Measurements from ENCODE around the gene MIB1. TPM values are rescaled to one million over a fixed set of nuclear protein-coding genes. Genes with fewer than 3 reads are reported as not detected.

Gene MIB1
- total and polyA plus RNA-seq, 2 donors = 14.0 to 103 TPM

DNA sequence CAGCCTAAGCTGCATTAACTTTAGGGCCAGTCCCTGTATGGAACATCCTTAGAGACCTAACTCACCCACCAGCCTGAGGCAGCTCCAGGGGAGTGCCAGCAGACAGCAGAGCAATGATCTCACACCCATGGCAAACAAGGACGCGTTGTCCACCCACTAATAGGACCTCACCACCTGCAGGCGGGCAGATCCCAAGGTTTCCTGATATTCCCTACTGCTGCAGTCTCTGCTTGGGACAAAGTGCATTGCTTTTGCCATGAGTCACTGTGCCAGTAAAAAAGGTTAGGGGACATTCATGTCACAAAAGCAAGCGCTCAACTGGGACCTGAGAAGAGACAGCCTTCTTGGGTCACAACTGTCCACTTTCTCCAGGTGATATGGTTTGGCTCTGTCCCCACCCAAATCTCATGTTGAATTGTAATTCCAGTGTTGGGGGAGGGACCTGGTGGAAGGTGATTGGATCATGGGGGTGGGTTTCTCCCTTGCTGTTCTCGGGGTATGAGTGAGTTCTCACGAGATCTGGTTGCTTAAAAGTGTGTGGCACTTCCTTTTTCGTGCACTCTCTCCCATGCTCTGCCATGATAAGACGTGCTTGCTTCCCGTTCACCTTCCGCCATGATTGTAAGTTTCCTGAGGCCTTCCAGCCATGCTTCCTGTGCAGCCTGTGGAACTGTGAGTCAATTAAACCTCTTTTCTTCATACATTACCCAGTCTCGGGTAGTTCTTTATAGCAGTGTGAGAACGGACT is 160.2 kb downstream of the MIB1 start:
- 87% methylated on average over 12 of the region's 12 CpGs for WGBS
- no peak for DNase-seq (ENCODE audit: extremely low spot score)

DNA sequence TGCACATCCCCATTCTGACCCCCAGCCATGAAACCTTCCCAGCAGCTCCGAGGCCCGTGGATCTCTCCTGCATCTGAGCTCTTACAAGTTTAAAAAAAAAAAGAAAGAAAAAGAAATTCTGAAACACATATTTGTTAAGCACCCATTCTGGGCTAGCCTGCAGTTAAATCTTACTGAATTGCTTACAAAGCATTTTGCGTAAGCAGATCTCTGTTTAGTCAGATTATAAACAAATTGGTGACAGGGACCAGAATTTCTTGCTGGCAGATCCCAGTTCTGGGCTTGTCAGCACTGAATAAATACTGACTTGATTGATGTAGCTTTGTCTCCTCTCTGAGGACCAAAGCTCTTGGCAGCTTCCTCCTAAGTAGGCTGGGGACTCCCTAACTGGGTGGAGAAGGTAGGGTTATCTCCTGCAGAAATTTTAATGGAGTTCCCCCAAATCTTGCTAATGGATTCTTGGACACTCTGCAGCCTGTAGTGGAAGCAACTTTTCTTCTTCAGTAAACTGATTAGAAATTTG is 160.9 kb downstream of the MIB1 start:
- H3K27ac ChIP-seq (ENCODE audit: low read depth) = no peak overlapping the region
- WGBS = 24% methylated on average over 3 of the region's 3 CpGs
- no peak for DNase-seq (ENCODE audit: extremely low spot score)
- no peaks in the 10 kb centered on the region for H3K4me1 ChIP-seq (ENCODE audit: insufficient read depth)
- no peaks in the 10 kb centered on the region for H3K36me3 ChIP-seq (ENCODE audit: insufficient read depth)
- no peak overlapping the region for H3K4me3 ChIP-seq (ENCODE audit: low read depth, low read length)

More for the DNA sequence above, 160.2 kb downstream of the MIB1 start:
- no peaks in the 10 kb centered on the region for H3K4me1 ChIP-seq (ENCODE audit: insufficient read depth)
- no peaks in the 10 kb centered on the region for H3K36me3 ChIP-seq (ENCODE audit: insufficient read depth)
- no peak overlapping the region for H3K4me3 ChIP-seq (ENCODE audit: low read depth, low read length)
- no peak overlapping the region for H3K27ac ChIP-seq (ENCODE audit: low read depth)

DNA sequence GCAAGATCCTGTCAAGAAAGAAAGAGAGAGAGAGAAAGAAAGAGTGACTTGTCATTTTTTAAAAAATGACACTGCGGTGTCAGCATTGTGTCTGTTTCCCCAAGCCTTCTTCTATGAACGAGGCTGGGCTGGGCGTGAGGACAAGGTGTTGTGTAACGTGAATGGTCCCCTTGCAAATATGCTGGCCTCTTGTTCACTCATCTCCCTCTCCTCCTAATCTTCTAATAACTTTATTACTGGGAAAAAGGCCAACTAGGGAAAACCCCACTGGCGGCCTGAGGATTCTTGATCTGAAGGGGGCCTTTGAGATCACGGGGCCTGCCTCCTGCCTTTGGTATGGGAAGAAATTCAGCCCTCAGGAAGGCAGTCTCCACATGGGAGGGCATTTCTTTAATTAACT is 163.1 kb downstream of the MIB1 start:
- Histone ChIP-seq H3K36me3 (ENCODE audit: insufficient read depth) (no peaks in the 10 kb centered on the region), H3K4me1 (ENCODE audit: insufficient read depth) (no peaks in the 10 kb centered on the region), H3K27ac (ENCODE audit: low read depth) (no peak overlapping the region), H3K4me3 (ENCODE audit: low read depth, low read length) (no peak overlapping the region)
- no peak for DNase-seq (ENCODE audit: extremely low spot score)
- 60% methylated on average over 6 of the region's 6 CpGs for WGBS

DNA sequence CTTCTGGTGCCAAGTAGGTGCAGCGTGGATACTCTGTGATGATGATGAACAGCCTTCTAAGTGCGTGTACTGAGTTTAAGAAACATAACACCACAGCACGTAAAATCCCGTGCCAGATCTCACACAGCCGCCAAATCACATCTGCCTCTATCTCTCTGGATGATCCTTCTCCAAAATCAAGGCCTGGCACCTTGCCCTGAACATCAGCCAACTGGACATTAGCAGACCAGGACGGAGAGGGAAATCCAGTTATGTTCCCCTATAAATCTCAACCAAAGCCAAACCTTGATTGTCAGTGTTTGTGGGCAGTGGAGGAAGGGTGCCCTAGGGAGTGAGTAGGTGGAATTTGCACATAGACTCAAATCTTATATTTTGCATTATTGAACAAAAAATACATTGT is 164.3 kb downstream of the MIB1 start:
- 20% methylated on average over 6 of the region's 6 CpGs for WGBS
- peak; percentile 50 for DNase-seq (ENCODE audit: extremely low spot score)

DNA sequence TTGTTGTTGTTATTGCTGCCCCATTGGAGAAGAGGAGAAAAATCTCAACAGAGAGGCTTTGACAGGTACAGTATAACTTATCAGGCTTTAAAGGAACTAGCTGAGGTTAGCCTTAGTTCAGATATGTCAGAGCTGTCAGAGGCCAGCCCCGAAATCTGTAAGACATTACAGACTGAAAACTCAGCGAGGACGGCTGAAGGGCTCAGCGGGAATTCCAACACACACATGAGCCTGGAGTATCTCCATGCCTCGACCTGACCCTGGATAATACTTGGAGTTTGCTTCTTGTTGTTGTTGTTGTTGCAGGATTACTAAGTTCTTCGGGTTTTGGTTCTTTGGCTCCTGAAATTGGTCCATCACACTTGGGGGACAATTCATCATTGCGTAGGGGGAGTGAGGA is 166.9 kb downstream of the MIB1 start:
- 75% methylated on average over 7 of the region's 7 CpGs for WGBS

More for the DNA sequence above, 164.3 kb downstream of the MIB1 start:
- no peaks in the 10 kb centered on the region for H3K4me1 ChIP-seq (ENCODE audit: insufficient read depth)
- H3K36me3 ChIP-seq (ENCODE audit: insufficient read depth) = no peaks in the 10 kb centered on the region
- H3K4me3 ChIP-seq (ENCODE audit: low read depth, low read length) = no peak overlapping the region
- H3K27ac ChIP-seq (ENCODE audit: low read depth) = no peak overlapping the region

DNA sequence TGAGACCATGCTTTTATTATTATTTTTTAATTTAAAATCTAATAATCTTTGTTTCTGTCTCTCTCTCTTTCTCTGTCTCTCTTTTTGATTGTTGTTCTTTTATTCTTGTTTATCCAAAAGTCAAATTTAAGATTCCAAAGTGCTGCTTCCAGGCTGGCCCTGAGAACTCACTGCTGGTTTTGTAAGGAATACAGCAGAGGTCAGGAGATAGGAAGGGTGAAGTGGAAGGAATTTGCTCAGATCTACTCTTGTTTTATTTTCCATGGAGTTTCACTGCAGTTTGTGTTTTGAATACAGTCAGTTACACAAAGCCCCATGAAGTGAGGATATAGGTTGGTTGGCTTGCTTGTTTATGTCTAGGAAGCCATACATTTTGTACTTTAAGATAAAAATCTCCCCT is 168.1 kb downstream of the MIB1 start:
- no peaks in the 10 kb centered on the region for H3K4me1 ChIP-seq (ENCODE audit: insufficient read depth)
- DNase-seq (ENCODE audit: extremely low spot score) = no peak
- no peak overlapping the region for H3K4me3 ChIP-seq (ENCODE audit: low read depth, low read length)
- no peak overlapping the region for H3K27ac ChIP-seq (ENCODE audit: low read depth)
- no peaks in the 10 kb centered on the region for H3K36me3 ChIP-seq (ENCODE audit: insufficient read depth)

More for the DNA sequence above, 166.9 kb downstream of the MIB1 start:
- no peak overlapping the region for H3K4me3 ChIP-seq (ENCODE audit: low read depth, low read length)
- H3K4me1 ChIP-seq (ENCODE audit: insufficient read depth) = no peaks in the 10 kb centered on the region
- DNase-seq (ENCODE audit: extremely low spot score) = no peak
- no peak overlapping the region for H3K27ac ChIP-seq (ENCODE audit: low read depth)
- H3K36me3 ChIP-seq (ENCODE audit: insufficient read depth) = no peaks in the 10 kb centered on the region

DNA sequence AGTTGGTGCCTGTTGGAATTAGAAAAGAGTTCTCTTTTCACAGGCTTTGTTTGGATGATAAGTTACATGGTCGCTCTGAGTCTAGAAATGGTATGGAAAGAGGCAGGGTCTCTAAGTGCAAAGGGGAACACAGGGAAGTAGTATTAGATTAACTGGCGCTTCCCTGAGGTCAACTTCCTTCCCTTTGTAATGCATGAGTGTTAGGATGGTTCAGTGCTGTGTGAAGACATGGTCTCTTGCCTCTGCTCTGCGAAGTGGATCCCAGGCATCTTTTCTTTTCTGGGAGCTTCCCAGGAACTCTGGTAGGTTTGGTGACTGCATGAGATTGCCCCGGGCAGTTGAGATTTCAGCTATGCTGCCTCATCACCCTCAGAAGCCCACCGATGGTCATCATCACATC is 170.3 kb downstream of the MIB1 start:
- no peak overlapping the region for H3K27ac ChIP-seq (ENCODE audit: low read depth)
- H3K36me3 ChIP-seq (ENCODE audit: insufficient read depth) = no peaks in the 10 kb centered on the region
- 83% methylated on average over 5 of the region's 5 CpGs for WGBS
- H3K4me3 ChIP-seq (ENCODE audit: low read depth, low read length) = no peak overlapping the region
- H3K4me1 ChIP-seq (ENCODE audit: insufficient read depth) = no peaks in the 10 kb centered on the region
- DNase-seq (ENCODE audit: extremely low spot score) = no peak

DNA sequence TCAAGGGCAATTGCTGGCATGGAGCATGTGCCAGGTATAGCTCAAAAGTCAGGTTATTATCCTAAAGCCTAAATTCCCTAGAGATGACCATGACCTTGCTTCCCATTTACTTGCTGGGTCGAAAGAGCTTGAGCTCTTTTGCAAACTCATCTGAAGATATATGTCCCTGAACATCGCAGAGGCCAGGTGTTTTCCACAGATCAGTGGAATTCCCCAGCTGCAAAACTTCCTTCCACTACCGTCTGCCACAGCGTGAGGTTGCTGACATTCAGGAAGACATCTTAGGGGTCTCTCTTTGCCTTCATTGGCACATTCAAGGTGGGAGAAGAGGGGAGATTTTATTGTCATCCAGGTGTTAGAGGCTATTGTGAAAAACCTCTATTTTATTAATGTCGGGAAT is 171.0 kb downstream of the MIB1 start:
- Histone ChIP-seq H3K4me3 (ENCODE audit: low read depth, low read length) (no peak overlapping the region), H3K4me1 (ENCODE audit: insufficient read depth) (no peaks in the 10 kb centered on the region), H3K27ac (ENCODE audit: low read depth) (no peak overlapping the region), H3K36me3 (ENCODE audit: insufficient read depth) (no peaks in the 10 kb centered on the region)
- 65% methylated on average over 5 of the region's 5 CpGs for WGBS
- no peak for DNase-seq (ENCODE audit: extremely low spot score)

DNA sequence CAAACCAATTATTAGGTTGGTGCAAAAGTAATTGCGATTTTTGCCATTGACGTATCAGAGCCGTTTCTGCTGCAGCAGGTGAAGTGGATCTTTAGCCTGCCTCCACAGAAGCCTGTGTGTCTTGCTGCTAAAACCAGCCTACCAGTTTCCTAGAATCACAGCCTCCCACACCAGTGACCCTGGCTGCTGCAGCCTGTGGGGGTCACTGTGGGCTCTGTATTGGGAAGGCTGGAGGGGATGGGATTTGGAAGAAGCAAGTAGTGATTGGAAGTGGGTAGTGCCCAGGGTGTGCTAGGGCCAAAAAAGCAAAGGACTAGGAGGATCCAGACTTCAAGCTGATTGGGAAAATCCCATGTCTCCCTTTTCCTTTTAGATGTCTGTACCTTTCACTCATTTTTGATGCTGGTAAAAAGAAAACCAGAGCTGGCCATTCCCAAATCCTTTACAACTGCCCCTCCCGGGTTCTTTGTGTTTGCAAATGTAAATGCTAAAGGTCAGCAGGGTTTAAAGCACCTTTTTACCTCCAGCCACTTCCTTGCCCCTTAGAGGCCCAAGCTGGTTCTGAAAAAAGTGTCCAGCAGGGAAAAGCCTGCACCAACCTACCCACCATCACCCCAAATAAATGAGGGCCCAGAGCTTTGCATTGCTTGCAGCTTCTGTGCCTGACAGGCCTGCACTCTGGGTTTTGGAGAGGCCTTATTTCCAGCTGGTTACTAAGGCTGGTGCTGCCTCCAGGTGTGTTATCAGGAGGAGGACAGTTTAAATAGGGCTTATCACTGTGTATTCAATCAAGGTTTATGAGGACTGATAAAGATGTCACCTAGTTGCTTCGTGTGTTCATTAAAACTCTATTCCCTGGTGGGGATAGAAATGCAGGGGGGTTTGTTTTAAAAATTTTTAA is 172.0 kb downstream of the MIB1 start:
- Histone ChIP-seq H3K27ac (ENCODE audit: low read depth) (no peak overlapping the region), H3K4me3 (ENCODE audit: low read depth, low read length) (no peak overlapping the region), H3K4me1 (ENCODE audit: insufficient read depth) (no peaks in the 10 kb centered on the region), H3K36me3 (ENCODE audit: insufficient read depth) (no peaks in the 10 kb centered on the region)
- whole genome bisulfite sequencing = 78% methylated on average over 5 of the region's 5 CpGs
- DNase-seq (ENCODE audit: extremely low spot score) = no peak

DNA sequence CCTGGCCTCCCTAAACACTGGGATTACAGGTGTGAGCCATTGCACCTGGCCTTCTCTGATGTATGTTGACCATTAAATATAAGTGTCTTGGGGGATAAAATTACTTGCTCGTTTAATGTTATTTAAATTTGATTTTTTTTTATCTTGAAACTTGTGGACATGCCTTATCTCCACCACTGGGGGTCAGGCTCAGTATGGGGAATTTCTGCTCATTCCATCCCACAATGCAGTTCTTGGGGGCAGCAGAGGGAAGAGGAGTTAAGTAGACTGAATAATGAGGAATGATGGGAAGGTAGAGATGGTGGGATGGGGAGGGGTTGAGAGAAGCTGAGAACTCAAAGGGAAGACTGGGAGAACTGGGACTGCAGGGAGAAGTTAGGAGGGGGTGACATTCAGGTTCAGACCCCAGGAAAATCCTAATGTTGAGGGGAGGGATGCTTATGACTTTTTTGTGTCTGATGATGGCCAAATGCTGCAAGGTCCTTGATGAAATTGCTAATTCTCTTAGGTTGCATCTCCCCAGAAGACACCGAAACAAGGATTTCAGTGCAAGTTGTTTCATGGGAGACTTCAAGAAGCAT is 174.2 kb downstream of the MIB1 start:
- WGBS = 52% methylated on average over 2 of the region's 2 CpGs
- Histone ChIP-seq H3K27ac (ENCODE audit: low read depth) (no peak overlapping the region), H3K36me3 (ENCODE audit: insufficient read depth) (no peaks in the 10 kb centered on the region), H3K4me3 (ENCODE audit: low read depth, low read length) (no peak overlapping the region), H3K4me1 (ENCODE audit: insufficient read depth) (no peaks in the 10 kb centered on the region)
- DNase-seq (ENCODE audit: extremely low spot score) = no peak

DNA sequence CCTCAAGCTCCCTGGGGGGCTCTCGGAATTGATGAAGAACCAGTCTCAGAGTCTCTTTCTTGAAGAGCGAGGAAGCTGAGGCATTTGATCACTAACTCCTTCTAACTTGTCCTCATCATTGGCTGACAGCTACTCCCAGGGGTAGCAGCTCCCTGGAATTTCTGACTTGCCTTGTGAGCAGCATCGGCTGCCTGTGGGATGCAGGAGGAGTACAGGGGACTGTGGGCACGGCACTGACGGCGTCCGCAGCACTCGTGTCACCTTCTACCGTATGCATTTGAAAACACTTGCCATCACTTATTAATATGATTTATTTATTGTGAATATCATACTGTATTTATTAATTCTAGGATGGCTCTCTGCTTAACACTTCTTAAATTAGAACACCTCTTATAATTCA is 175.0 kb downstream of the MIB1 start:
- WGBS = 90% methylated on average over 9 of the region's 9 CpGs
- no peak overlapping the region for H3K4me3 ChIP-seq (ENCODE audit: low read depth, low read length)
- no peaks in the 10 kb centered on the region for H3K4me1 ChIP-seq (ENCODE audit: insufficient read depth)
- DNase-seq (ENCODE audit: extremely low spot score) = no peak
- no peak overlapping the region for H3K27ac ChIP-seq (ENCODE audit: low read depth)
- no peaks in the 10 kb centered on the region for H3K36me3 ChIP-seq (ENCODE audit: insufficient read depth)

DNA sequence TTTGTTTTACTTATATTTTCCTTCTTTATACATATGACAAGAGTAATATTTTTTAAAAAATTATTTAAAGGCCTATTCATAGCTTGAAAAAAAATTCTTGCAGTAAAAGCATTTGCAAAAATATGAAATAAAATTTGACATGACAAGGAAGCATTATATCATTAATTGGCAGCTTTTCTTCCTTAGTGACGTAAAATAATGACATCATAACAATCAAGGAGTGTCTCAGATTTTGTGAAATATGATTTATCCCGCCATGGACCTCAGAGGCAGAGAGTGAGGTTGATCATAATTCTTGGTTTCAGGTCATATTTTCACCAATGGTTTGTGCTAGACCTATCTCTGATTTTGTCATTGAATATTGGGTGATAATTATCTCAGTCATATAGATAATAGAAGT is 176.0 kb downstream of the MIB1 start:
- no peak for DNase-seq (ENCODE audit: extremely low spot score)
- 88% methylated on average over 2 of the region's 2 CpGs for WGBS
- H3K4me3 ChIP-seq (ENCODE audit: low read depth, low read length) = no peak overlapping the region

DNA sequence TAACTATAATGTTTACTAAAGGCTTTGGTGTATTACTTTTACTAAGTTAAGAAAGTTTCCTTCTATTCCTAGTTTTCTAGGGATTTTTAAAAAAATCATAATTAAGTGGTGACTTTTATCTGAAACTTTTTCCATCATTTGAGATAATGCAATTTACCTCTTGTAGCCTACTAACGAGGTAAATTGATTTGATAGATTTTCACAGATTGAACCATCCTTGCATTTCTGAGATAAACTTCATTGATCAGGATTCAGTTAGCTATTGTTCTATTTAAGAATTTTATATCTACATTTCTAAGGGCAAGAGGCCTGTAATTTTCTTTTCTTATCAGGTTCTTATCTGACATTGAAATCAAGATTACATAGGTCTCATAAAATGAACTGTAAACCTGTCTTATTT is 178.1 kb downstream of the MIB1 start:
- 89% methylated on average over 1 of the region's 1 CpG for WGBS
- no peak overlapping the region for H3K4me3 ChIP-seq (ENCODE audit: low read depth, low read length)
- no peak overlapping the region for H3K27ac ChIP-seq (ENCODE audit: low read depth)

More for the DNA sequence above, 176.0 kb downstream of the MIB1 start:
- H3K36me3 ChIP-seq (ENCODE audit: insufficient read depth) = no peaks in the 10 kb centered on the region
- no peak overlapping the region for H3K27ac ChIP-seq (ENCODE audit: low read depth)
- H3K4me1 ChIP-seq (ENCODE audit: insufficient read depth) = no peaks in the 10 kb centered on the region

More for the DNA sequence above, 178.1 kb downstream of the MIB1 start:
- H3K36me3 ChIP-seq (ENCODE audit: insufficient read depth) = no peaks in the 10 kb centered on the region
- H3K4me1 ChIP-seq (ENCODE audit: insufficient read depth) = no peaks in the 10 kb centered on the region
- no peak for DNase-seq (ENCODE audit: extremely low spot score)

Measured in urinary bladder (tissue), 4 donors.